Gastrocnemius medialis (tissue), 4 donors: Measurements from ENCODE around the gene GJB4. TPM values are rescaled to one million over a fixed set of nuclear protein-coding genes. Genes with fewer than 3 reads are reported as not detected.

Experiments used
- ATAC-seq, 2 donors: fragments of 150-250 bp; one replicate each; pipeline ENCODE4 v1.9.1; 2016
- DNase-seq, 2 donors: peaks; one replicate each; pipeline ENCODE4 v3.0.0-alpha.2; 2019
- H3K27ac ChIP-seq, 4 donors: fragments of 200-600 bp; sonication (generic); 1 replicate in 1 of 4; 2 replicates in 3 of 4; pipeline ENCODE4 v1.5.1; 2016 to 2018; ENCODE audit warnings: mild to moderate bottlenecking in 2 of 4, moderate library complexity in 1 of 4
- H3K27me3 ChIP-seq, 3 donors: fragments of 200-600 bp; sonication (generic) in 2 of 3; 1 replicate in 1 of 3; 2 replicates in 2 of 3; pipeline versions ENCODE4 v1.5.1 to v1.6.0; 2016 to 2019; ENCODE audit warnings: mild to moderate bottlenecking in 1 of 3, moderate library complexity in 1 of 3
- H3K36me3 ChIP-seq, 2 donors: fragments of 200-600 bp; sonication (generic) in 1 of 2; one replicate each; pipeline ENCODE4 v1.5.1; 2017 to 2018
- H3K4me1 ChIP-seq, 2 donors: fragments of 200-600 bp; sonication (generic) in 1 of 2; one replicate each; pipeline ENCODE4 v1.5.1; 2016 to 2017; ENCODE audit warnings: mild to moderate bottlenecking in 2 of 2
- H3K4me3 ChIP-seq, 4 donors: fragments of 200-600 bp; sonication (generic) in 3 of 4; 1 replicate in 1 of 4; 2 replicates in 3 of 4; pipeline ENCODE4 v1.5.1; 2016 to 2019; ENCODE audit warnings: mild to moderate bottlenecking in 2 of 4
- H3K9me3 ChIP-seq, 3 donors: fragments of 200-600 bp; sonication (generic) in 2 of 3; 1 replicate in 1 of 3; 2 replicates in 2 of 3; pipeline ENCODE4 v1.5.1; 2016 to 2019
- CTCF ChIP-seq, 5 experiments: fragments of 450-650 bp in 3 of 5; fragments of 200-600 bp in 2 of 5; sonication (generic) in 2 of 5; IDR thresholded peaks in 4 of 5; conservative IDR thresholded peaks in 1 of 5; 1 replicate in 4 of 5; 2 replicates in 1 of 5; pipeline ENCODE4 v1.5.1; 2016 to 2019; ENCODE audit warnings: antibody characterized with exemption in 5 of 5, mild to moderate bottlenecking in 3 of 5, moderate library complexity in 3 of 5
- POLR2A ChIP-seq, 2 donors: fragments of 450-650 bp; IDR thresholded peaks; one replicate each; pipeline ENCODE4 v1.6.1; 2017; ENCODE audit warnings: antibody characterized with exemption in 2 of 2, mild to moderate bottlenecking in 2 of 2, moderate library complexity in 2 of 2
- in situ Hi-C, 4 donors: fragments of 200-750 bp; cut with MboI; loops; one replicate each; pipeline versions ENCODE4 v1.15.0 to v1.8.0; 2017; ENCODE audit warnings: low sequenced_read_pairs in 4 of 4
- intact Hi-C: fragments of 100-400 bp; cut with DNase I; formaldehyde crosslinking; loops from one replicate; pipeline ENCODE4 v1.15.1; 2023; ENCODE audit warnings: low total_unique reads
- total RNA-seq, 4 donors: library from RNA; depleted of rRNA; stranded (reverse); fragments of >200 nt; gene quantifications; one replicate each; pipeline versions ENCODE4 v1.1.0 to v1.2.3, GENCODE V29; 2016

Gene GJB4
- total RNA-seq = not detected

GRCh38 chr1:34759503-34760357 lies at the start of gene GJB4:
TSS of gene GJB4 (plus strand) at chr1:34759740. CDS start at chr1:34761255, 1,515 bp downstream.
- Histone ChIP-seq H3K4me3 (no peak within 1 kb of the TSS), H3K4me1 (no peaks in the 10 kb centered on the region), H3K27ac (no peak within 1 kb of the TSS), H3K27me3 (no peaks in the 10 kb centered on the region), H3K9me3 (no peaks in the 10 kb centered on the region), H3K36me3 (no peaks in the 10 kb centered on the region)
- intact Hi-C loops = no loop called here
- DNase-seq = no peak
- in situ Hi-C loops = no loop called here
- TF ChIP-seq CTCF (IDR thresholded peaks at IDR 0.05 in 4 of 5, conservative IDR thresholded peaks at IDR 0.05 in 1 of 5) (no peak), POLR2A (IDR thresholded peaks at IDR 0.05) (no peak)
- ATAC-seq = no peak

GRCh38 chr1:34710812-34711211 lies 48.7 kb upstream of the GJB4 start:
- intact Hi-C loops = no loop called here

GRCh38 chr1:34711485-34711884 lies 48.1 kb upstream of the GJB4 start:
- ATAC-seq (no peak), DNase-seq (no peak)
- Histone ChIP-seq H3K9me3 (no peaks in the 10 kb centered on the region), H3K27ac (no peak overlapping the region), H3K27me3 (no peaks in the 10 kb centered on the region), H3K4me3 (no peak overlapping the region), H3K36me3 (no peaks in the 10 kb centered on the region), H3K4me1 (no peaks in the 10 kb centered on the region)
- TF ChIP-seq POLR2A (IDR thresholded peaks at IDR 0.05) = no peak
- intact Hi-C loops = no loop called here
- in situ Hi-C loops = no loop called here

More at GRCh38 chr1:34710812-34711211, 48.7 kb upstream of the GJB4 start:
- Histone ChIP-seq H3K4me1 (no peaks in the 10 kb centered on the region), H3K27me3 (no peaks in the 10 kb centered on the region), H3K9me3 (no peaks in the 10 kb centered on the region), H3K27ac (no peak overlapping the region), H3K4me3 (no peak overlapping the region), H3K36me3 (no peaks in the 10 kb centered on the region)
- in situ Hi-C loops = no loop called here
- DNase-seq (no peak), ATAC-seq (no peak)
- no peak for TF ChIP-seq CTCF (IDR thresholded peaks at IDR 0.05 in 4 of 5, conservative IDR thresholded peaks at IDR 0.05 in 1 of 5)
- no peak for TF ChIP-seq POLR2A (IDR thresholded peaks at IDR 0.05)

GRCh38 chr1:34712007-34712688 lies 47.4 kb upstream of the GJB4 start:
- no peak for DNase-seq
- Histone ChIP-seq H3K36me3 (no peaks in the 10 kb centered on the region), H3K27me3 (no peaks in the 10 kb centered on the region), H3K4me3 (no peak overlapping the region), H3K4me1 (no peaks in the 10 kb centered on the region), H3K27ac (no peak overlapping the region), H3K9me3 (no peaks in the 10 kb centered on the region)
- intact Hi-C loops (no loop called here), in situ Hi-C loops (no loop called here)
- ATAC-seq = no peak
- TF ChIP-seq POLR2A (IDR thresholded peaks at IDR 0.05) (no peak), CTCF (IDR thresholded peaks at IDR 0.05 in 4 of 5, conservative IDR thresholded peaks at IDR 0.05 in 1 of 5) (no peak)

GRCh38 chr1:34713443-34713842 lies 46.1 kb upstream of the GJB4 start:
- Histone ChIP-seq H3K27me3 (no peaks in the 10 kb centered on the region), H3K4me1 (no peaks in the 10 kb centered on the region), H3K9me3 (no peaks in the 10 kb centered on the region), H3K4me3 (no peak overlapping the region), H3K36me3 (no peaks in the 10 kb centered on the region), H3K27ac (no peak overlapping the region)
- in situ Hi-C loops (no loop called here), intact Hi-C loops (no loop called here)
- no peak for DNase-seq
- TF ChIP-seq CTCF (IDR thresholded peaks at IDR 0.05 in 4 of 5, conservative IDR thresholded peaks at IDR 0.05 in 1 of 5) (no peak), POLR2A (IDR thresholded peaks at IDR 0.05) (no peak)
- ATAC-seq = no peak
